IMR-90 (cell line): Measurements from ENCODE around the gene CALHM3. TPM values are rescaled to one million over a fixed set of nuclear protein-coding genes. Genes with fewer than 3 reads are reported as not detected.

ENCODE experiments used
- ATAC-seq: fragments of 200-7000 bp; cut with Tn5 transposase; 2 replicates; pipeline ENCODE4 v1.9.1; 2020; ENCODE audit warnings: low read depth, mild to moderate bottlenecking, moderate library complexity
- BruUV-seq: library from RNA; stranded (reverse); fragments of 400-500 nt; replicated peaks from 2 replicates; lab custom pipeline; 2021; lab: Mats Ljungman, UMichigan
- CTCF ChIA-PET: fragments of 300-600 bp; formaldehyde crosslinking; extraction: SDS; loops from one replicate; lab custom pipeline; 2021; ENCODE audit warnings: antibody characterized with exemption; lab: Yijun Ruan, JAX
- POLR2A ChIA-PET: fragments of 300-600 bp; sonication (Branson Sonifier 250); formaldehyde crosslinking; loops from one replicate; lab custom pipeline; 2022; ENCODE audit warnings: antibody characterized with exemption; ENCODE audit not compliant: unreplicated experiment; lab: Charles Lee
- DNase-seq: peaks from one replicate; pipeline ENCODE4 v3.0.0; 2013
- H2AFZ ChIP-seq: replicated peaks from 2 replicates; pipeline ENCODE3; 2013; ENCODE audit warnings: low read length, mild to moderate bottlenecking; ENCODE audit not compliant: poor library complexity
- H2AK5ac ChIP-seq: 2 replicates; pipeline ENCODE4 v1.6.1; 2013; ENCODE audit warnings: low read depth, low read length, inconsistent platforms
- H2AK9ac ChIP-seq: replicated peaks from 2 replicates; pipeline ENCODE3; 2013; ENCODE audit warnings: mild to moderate bottlenecking, low read depth, low read length, moderate library complexity; ENCODE audit not compliant: poor library complexity
- H2BK120ac ChIP-seq: 2 replicates; pipeline ENCODE4 v1.6.1; 2013; ENCODE audit warnings: low read depth, low read length, inconsistent platforms
- H2BK15ac ChIP-seq: 3 replicates; pipeline ENCODE4 v1.6.1; 2013; ENCODE audit warnings: low read depth, low read length, inconsistent platforms
- H2BK20ac ChIP-seq: 2 replicates; pipeline ENCODE4 v1.6.1; 2013; ENCODE audit warnings: low read depth, mild to moderate bottlenecking, inconsistent platforms, low read length, moderate library complexity
- H2BK5ac ChIP-seq: 2 replicates; pipeline ENCODE4 v1.6.1; 2013; ENCODE audit warnings: mild to moderate bottlenecking, low read depth, low read length, inconsistent platforms; ENCODE audit not compliant: poor library complexity, severe bottlenecking
- H3K14ac ChIP-seq: replicated peaks from 2 replicates; pipeline ENCODE4 v1.6.1; 2013; ENCODE audit warnings: low read depth, low read length, inconsistent platforms
- H3K18ac ChIP-seq: 2 replicates; pipeline ENCODE4 v1.6.1; 2013; ENCODE audit warnings: low read depth, low read length, control low read depth
- H3K23ac ChIP-seq: 2 replicates; pipeline ENCODE4 v1.6.1; 2013; ENCODE audit warnings: low read depth, low read length, inconsistent platforms
- H3K27ac ChIP-seq: 2 replicates; pipeline ENCODE4 v1.5.1; 2013; ENCODE audit warnings: mild to moderate bottlenecking, control low read depth, low read length; ENCODE audit not compliant: insufficient read depth
- H3K27me3 ChIP-seq: 2 replicates; pipeline ENCODE4 v1.6.1; 2013; ENCODE audit warnings: low read length; ENCODE audit not compliant: control insufficient read depth, insufficient read depth
- H3K36me3 ChIP-seq: 2 replicates; pipeline ENCODE4 v1.6.1; 2013; ENCODE audit warnings: low read length, mixed read lengths; ENCODE audit not compliant: control insufficient read depth, insufficient read depth
- H3K4ac ChIP-seq: 2 replicates; pipeline ENCODE4 v1.6.1; 2013; ENCODE audit warnings: low read depth, low read length, inconsistent platforms
- H3K4me1 ChIP-seq: 2 replicates; pipeline ENCODE4 v1.6.1; 2013; ENCODE audit warnings: low read length, mixed read lengths; ENCODE audit not compliant: control insufficient read depth, insufficient read depth
- H3K4me2 ChIP-seq: 2 replicates; pipeline ENCODE4 v1.6.1; 2013; ENCODE audit warnings: low read depth, mild to moderate bottlenecking, control low read depth, low read length, moderate library complexity
- H3K4me3 ChIP-seq: 2 replicates; pipeline ENCODE4 v1.5.1; 2013; ENCODE audit warnings: low read depth, mild to moderate bottlenecking, control low read depth, low read length, moderate library complexity; ENCODE audit not compliant: insufficient read depth
- H3K56ac ChIP-seq: 2 replicates; pipeline ENCODE4 v1.6.1; 2013; ENCODE audit warnings: low read length, inconsistent platforms; ENCODE audit not compliant: insufficient read depth; ENCODE audit errors: extremely low read depth
- H3K79me1 ChIP-seq, 2 experiments: 2 replicates each; pipeline ENCODE4 v1.6.1; 2013; ENCODE audit warnings: low read length in 2 of 2, inconsistent platforms in 1 of 2, low read depth in 1 of 2
- H3K9ac ChIP-seq: 2 replicates; pipeline ENCODE4 v1.6.1; 2013; ENCODE audit warnings: low read depth, low read length, control low read depth
- H3K9me1 ChIP-seq: 2 replicates; pipeline ENCODE4 v1.6.1; 2013; ENCODE audit warnings: low read length, inconsistent platforms; ENCODE audit not compliant: insufficient read depth
- H3K9me3 ChIP-seq: 2 replicates; pipeline ENCODE4 v1.6.1; 2013; ENCODE audit warnings: low read length; ENCODE audit not compliant: control insufficient read depth, insufficient read depth
- H4K20me1 ChIP-seq: 2 replicates; pipeline ENCODE4 v1.6.1; 2013; ENCODE audit warnings: low read length, inconsistent platforms; ENCODE audit not compliant: insufficient read depth
- H4K5ac ChIP-seq: 2 replicates; pipeline ENCODE4 v1.6.1; 2013; ENCODE audit warnings: mild to moderate bottlenecking, low read depth, low read length, control low read depth
- H4K8ac ChIP-seq, 2 experiments: 2 replicates each; pipeline ENCODE4 v1.6.1; 2013; ENCODE audit warnings: low read depth in 2 of 2, low read length in 2 of 2, control low read depth in 1 of 2, inconsistent platforms in 1 of 2
- H4K91ac ChIP-seq: 2 replicates; pipeline ENCODE4 v1.6.1; 2013; ENCODE audit warnings: low read depth, low read length, inconsistent platforms; ENCODE audit not compliant: insufficient read depth
- RFX5 ChIP-seq: IDR thresholded peaks from 2 replicates; pipeline ENCODE4 v1.8.0; 2012; ENCODE audit warnings: low read depth, mild to moderate bottlenecking, low read length, moderate library complexity
- WGBS, 2 experiments: methylation state at CpG; one replicate each; pipeline versions ENCODE4 v1.1.5 to v1.1.7; 2013; ENCODE audit warnings: missing lambda C conversion rate in 2 of 2; ENCODE audit not compliant: insufficient read length in 1 of 2; ENCODE audit errors: extremely low coverage in 2 of 2; 5-methylcytosine and 5-hydroxymethylcytosine counted together
- dilution Hi-C: fragments of 300-500 bp; cut with HindIII; formaldehyde crosslinking; loops from one replicate; pipeline ENCODE4 v1.14.3; 2018; ENCODE audit warnings: low sequenced_read_pairs; ENCODE audit not compliant: unreplicated experiment
- in situ Hi-C: fragments of 300-500 bp; cut with MboI; formaldehyde crosslinking; loops from 3 replicates; pipeline ENCODE4 v1.14.3; 2019; ENCODE audit warnings: low sequenced_read_pairs, inconsistent platforms, mixed read lengths
- intact Hi-C: fragments of 100-400 bp; cut with micrococcal nuclease; formaldehyde crosslinking; loops from 2 replicates; pipeline ENCODE4 v1.10.0; 2022
- polyA plus RNA-seq, 3 experiments: library from polyadenylated mRNA; depleted of rRNA; stranded (reverse); fragments of >200 nt; gene quantifications; 2 replicates each; pipeline ENCODE4 v1.2.3, GENCODE V29; 2012; ENCODE audit warnings: low replicate concordance in 1 of 3
- total RNA-seq: library from RNA; depleted of rRNA; stranded (reverse); fragments of >200 nt; gene quantifications from 2 replicates; pipeline ENCODE4 v1.2.3, GENCODE V29; 2012
- TF ChIP-seq, protein P1 (sequence below): fragments of 150-350 bp; IDR thresholded peaks from 2 replicates; pipeline ENCODE4 v1.6.1; 2017; ENCODE audit warnings: mild to moderate bottlenecking, antibody characterized with exemption, low read length, low read depth

CALHM3 gene
- total and polyA plus RNA-seq, 2 of the 4 experiments (the other 2 are of a cell fraction): not detected

DNA sequence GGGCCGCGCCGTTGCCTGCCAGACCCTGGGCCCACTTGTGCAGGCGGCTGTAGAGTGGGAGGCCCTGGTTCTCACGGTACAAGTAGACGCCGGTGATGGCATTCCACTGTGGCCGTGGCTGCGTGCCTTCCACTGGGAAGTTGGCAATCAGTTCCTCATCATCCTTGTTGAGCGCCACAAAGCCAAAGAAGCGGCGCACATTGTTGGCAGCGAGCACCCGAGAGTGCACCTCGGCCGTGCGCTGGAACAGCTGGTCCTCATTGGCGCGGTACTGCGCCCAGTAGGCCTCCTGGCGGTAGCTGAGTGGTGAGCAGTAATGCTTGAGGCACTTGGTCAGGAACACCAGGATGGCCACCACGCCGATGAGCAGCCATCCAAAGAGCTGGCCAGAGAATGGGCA is 31.9 kb downstream of the CALHM3 start:
- intact Hi-C loops: no loop called here
- no peak overlapping the region for H4K5ac ChIP-seq
- H3K4me3 ChIP-seq: no peak overlapping the region
- H3K9me1 ChIP-seq: peaks cover 10% of the 10 kb centered on the region
- 99% methylated on average over 10 of the region's 23 CpGs; no CpG with 5 or more reads in 1 of the 2 experiments for WGBS, 2 experiments
- H2BK20ac ChIP-seq: no peak overlapping the region
- H2AFZ ChIP-seq: no peak overlapping the region
- H3K36me3 ChIP-seq: peaks cover 58% of the 10 kb centered on the region
- no peak overlapping the region for H3K14ac ChIP-seq
- H2BK15ac ChIP-seq: no peak overlapping the region
- H3K56ac ChIP-seq: no peak overlapping the region
- ATAC-seq: no peak
- H2BK5ac ChIP-seq: no peak overlapping the region
- H3K4me1 ChIP-seq: peaks cover 4% of the 10 kb centered on the region; the same call in 1 of the 2 replicates
- H4K20me1 ChIP-seq: peaks cover 12% of the 10 kb centered on the region; the same call in 1 of the 2 replicates
- H4K8ac ChIP-seq: no peak overlapping the region
- no TSS peak for BruUV-seq
- H3K9ac ChIP-seq: no peak overlapping the region
- H3K27me3 ChIP-seq: no peaks in the 10 kb centered on the region
- H3K18ac ChIP-seq: no peak overlapping the region
- H3K4me2 ChIP-seq: no peak overlapping the region
- dilution Hi-C loops: no loop called here
- H2AK9ac ChIP-seq: no peak overlapping the region
- CTCF ChIA-PET: no interaction called here
- no peak overlapping the region for H3K27ac ChIP-seq
- H3K23ac ChIP-seq: no peak overlapping the region
- no peak overlapping the region for H4K91ac ChIP-seq
- POLR2A ChIA-PET: no interaction called here
- TF ChIP-seq, protein P1, sequence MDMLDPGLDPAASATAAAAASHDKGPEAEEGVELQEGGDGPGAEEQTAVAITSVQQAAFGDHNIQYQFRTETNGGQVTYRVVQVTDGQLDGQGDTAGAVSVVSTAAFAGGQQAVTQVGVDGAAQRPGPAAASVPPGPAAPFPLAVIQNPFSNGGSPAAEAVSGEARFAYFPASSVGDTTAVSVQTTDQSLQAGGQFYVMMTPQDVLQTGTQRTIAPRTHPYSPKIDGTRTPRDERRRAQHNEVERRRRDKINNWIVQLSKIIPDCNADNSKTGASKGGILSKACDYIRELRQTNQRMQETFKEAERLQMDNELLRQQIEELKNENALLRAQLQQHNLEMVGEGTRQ: no peak
- no peak for TF ChIP-seq RFX5
- H3K4ac ChIP-seq: no peak overlapping the region
- no peak overlapping the region for H2BK120ac ChIP-seq
- peaks cover 0 to 34% of the 10 kb centered on the region in 2 experiments; a peak in 1 of 4 replicates for H3K79me1 ChIP-seq
- no peaks in the 10 kb centered on the region for H3K9me3 ChIP-seq
- no peak overlapping the region for H2AK5ac ChIP-seq
- in situ Hi-C loops: no loop called here
- no peak for DNase-seq
